MM.1S (cell line): ENCODE data around the gene RB1.

Source experiments
- DNase-seq: peaks from one replicate; pipeline ENCODE4 v3.0.0-alpha.2; 2015
- H2AFZ ChIP-seq: fragments of 300-600 bp; sonication (generic); 2 replicates; pipeline ENCODE4 v1.6.0; 2016; ENCODE audit warnings: antibody characterized with exemption, low read length
- H3F3A ChIP-seq: fragments of 300-600 bp; sonication (generic); 2 replicates; pipeline ENCODE4 v1.6.1; 2016; ENCODE audit warnings: mild to moderate bottlenecking, antibody characterized with exemption, low read length, moderate library complexity, mixed read lengths; ENCODE audit not compliant: insufficient read depth
- H3K27ac ChIP-seq: fragments of 300-600 bp; sonication (generic); 2 replicates; pipeline ENCODE4 v1.5.1; 2016; ENCODE audit warnings: mild to moderate bottlenecking, low read length
- H3K27me3 ChIP-seq: fragments of 300-600 bp; sonication (generic); replicated peaks from 2 replicates; pipeline ENCODE4 v1.6.0; 2016; ENCODE audit warnings: low read length; ENCODE audit not compliant: insufficient read depth
- H3K36me3 ChIP-seq: fragments of 300-600 bp; sonication (generic); replicated peaks from 2 replicates; pipeline ENCODE4 v1.6.1; 2016; ENCODE audit warnings: mild to moderate bottlenecking, low read length, mixed read lengths; ENCODE audit not compliant: insufficient read depth
- H3K4me1 ChIP-seq: fragments of 300-600 bp; sonication (generic); 2 replicates; pipeline ENCODE4 v1.6.1; 2016; ENCODE audit warnings: low read length, mixed read lengths
- H3K4me2 ChIP-seq: fragments of 300-600 bp; sonication (generic); 2 replicates; pipeline ENCODE4 v1.6.0; 2016; ENCODE audit warnings: low read depth, low read length
- H3K4me3 ChIP-seq: fragments of 300-600 bp; sonication (generic); 2 replicates; pipeline ENCODE4 v1.5.1; 2016; ENCODE audit warnings: low read length, mixed read lengths
- H3K79me2 ChIP-seq: fragments of 300-600 bp; sonication (generic); 2 replicates; pipeline ENCODE4 v1.6.1; 2016; ENCODE audit warnings: mixed run types, low read length, mixed read lengths
- H3K9ac ChIP-seq: fragments of 300-600 bp; sonication (generic); 2 replicates; pipeline ENCODE4 v1.6.1; 2016; ENCODE audit warnings: low read length, mixed read lengths
- H3K9me2 ChIP-seq: fragments of 300-600 bp; sonication (generic); replicated peaks from 2 replicates; pipeline ENCODE4 v1.6.1; 2016; ENCODE audit warnings: mild to moderate bottlenecking, low read length, mixed read lengths; ENCODE audit not compliant: insufficient read depth
- H3K9me3 ChIP-seq: fragments of 300-600 bp; sonication (generic); replicated peaks from 2 replicates; pipeline ENCODE4 v1.6.1; 2016; ENCODE audit warnings: mild to moderate bottlenecking, low read length, mixed read lengths; ENCODE audit not compliant: insufficient read depth
- H4K20me1 ChIP-seq: fragments of 300-600 bp; sonication (generic); 2 replicates; pipeline ENCODE4 v1.6.1; 2016; ENCODE audit warnings: mild to moderate bottlenecking, low read length, moderate library complexity, mixed read lengths; ENCODE audit not compliant: insufficient read depth
- CTCF ChIP-seq: fragments of 300-600 bp; sonication (generic); IDR thresholded peaks from 2 replicates; pipeline ENCODE4 v1.5.1; 2016; ENCODE audit warnings: antibody characterized with exemption, low read length, mixed read lengths
- EZH2 ChIP-seq: fragments of 300-600 bp; sonication (generic); optimal IDR thresholded peaks from 2 replicates; pipeline ENCODE3; 2017; ENCODE audit warnings: low read depth, mild to moderate bottlenecking, antibody characterized with exemption, low read length, mixed read lengths
- EZH2phosphoT487 ChIP-seq: fragments of 300-600 bp; sonication (generic); IDR thresholded peaks from 2 replicates; pipeline ENCODE4 v1.6.1; 2018; ENCODE audit warnings: antibody characterized with exemption, low read length

RB1 gene

GRCh38 chr13:48402325-48402932, 98.9 kb downstream of the RB1 start:
- Histone ChIP-seq H3K9ac (no peak overlapping the region), H3K27me3 (no peaks in the 10 kb centered on the region), H3K79me2 (no peaks in the 10 kb centered on the region), H3F3A (no peaks in the 10 kb centered on the region), H3K4me2 (no peak overlapping the region), H3K4me3 (no peak overlapping the region), H4K20me1 (no peaks in the 10 kb centered on the region), H3K4me1 (peaks cover 22% of the 10 kb centered on the region), H2AFZ (no peak overlapping the region), H3K27ac (no peak overlapping the region), H3K9me2 (no peaks in the 10 kb centered on the region), H3K36me3 (no peaks in the 10 kb centered on the region), H3K9me3 (no peaks in the 10 kb centered on the region)
- TF ChIP-seq CTCF (no peak), EZH2 (no peak), EZH2phosphoT487 (no peak)
- no peak for DNase-seq

DNA sequence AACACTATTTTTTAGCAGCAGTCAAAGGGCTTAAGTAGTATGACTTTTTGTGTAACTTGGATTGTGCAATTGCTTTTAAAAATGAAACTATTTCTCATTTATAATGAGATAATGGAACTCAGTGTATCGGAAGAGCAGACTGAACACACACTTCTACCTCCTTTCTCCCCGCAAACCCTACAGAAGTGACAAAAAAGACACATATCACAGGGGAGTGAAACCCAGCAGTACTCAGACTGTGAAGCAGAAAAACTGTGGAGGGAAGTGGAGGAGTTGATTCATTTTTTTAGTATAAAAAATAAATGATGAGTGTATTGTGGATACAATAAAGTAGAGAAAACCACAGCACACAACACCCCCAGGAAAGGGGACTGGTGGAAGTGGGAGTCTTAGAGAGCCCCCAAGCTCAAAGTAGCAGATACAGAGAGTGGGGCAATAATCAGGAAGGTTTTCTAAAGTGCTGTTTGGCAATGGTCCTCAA, 99.6 kb downstream of the RB1 start:
- no peak overlapping the region for H3K4me2 ChIP-seq
- no peak overlapping the region for H3K4me3 ChIP-seq
- H3K27ac ChIP-seq: no peak overlapping the region
- no peak overlapping the region for H3K9ac ChIP-seq
- peaks cover 22% of the 10 kb centered on the region for H3K4me1 ChIP-seq
- no peaks in the 10 kb centered on the region for H3K9me3 ChIP-seq
- H3K36me3 ChIP-seq: no peaks in the 10 kb centered on the region
- H3K27me3 ChIP-seq: no peaks in the 10 kb centered on the region
- no peak overlapping the region for H2AFZ ChIP-seq
- TF ChIP-seq EZH2phosphoT487: no peak
- TF ChIP-seq CTCF: no peak
- TF ChIP-seq EZH2: no peak
- no peaks in the 10 kb centered on the region for H4K20me1 ChIP-seq
- no peaks in the 10 kb centered on the region for H3K9me2 ChIP-seq
- DNase-seq: no peak
- no peaks in the 10 kb centered on the region for H3K79me2 ChIP-seq
- no peaks in the 10 kb centered on the region for H3F3A ChIP-seq

GRCh38 chr13:48403913-48404312, 100.4 kb downstream of the RB1 start:
- Histone ChIP-seq H4K20me1 (no peaks in the 10 kb centered on the region), H3K79me2 (no peaks in the 10 kb centered on the region), H3K4me2 (no peak overlapping the region), H3K9me3 (no peaks in the 10 kb centered on the region), H3K36me3 (no peaks in the 10 kb centered on the region), H2AFZ (no peak overlapping the region), H3K4me1 (peaks cover 22% of the 10 kb centered on the region), H3K4me3 (no peak overlapping the region), H3K27ac (no peak overlapping the region), H3K9ac (no peak overlapping the region), H3K9me2 (no peaks in the 10 kb centered on the region), H3F3A (no peaks in the 10 kb centered on the region), H3K27me3 (no peaks in the 10 kb centered on the region)
- TF ChIP-seq CTCF: no peak
- no peak for TF ChIP-seq EZH2phosphoT487
- no peak for TF ChIP-seq EZH2
- no peak for DNase-seq
